GM18868 (cell line): Measurements from ENCODE around the gene TMIE.

ENCODE experiments used
- ATAC-seq: cut with Tn5 transposase; IDR thresholded peaks from one replicate; pipeline ENCODE4 v1.9.1; 2021; ENCODE audit warnings: mild to moderate bottlenecking, moderate library complexity; ENCODE audit not compliant: unreplicated experiment

The TMIE gene

DNA sequence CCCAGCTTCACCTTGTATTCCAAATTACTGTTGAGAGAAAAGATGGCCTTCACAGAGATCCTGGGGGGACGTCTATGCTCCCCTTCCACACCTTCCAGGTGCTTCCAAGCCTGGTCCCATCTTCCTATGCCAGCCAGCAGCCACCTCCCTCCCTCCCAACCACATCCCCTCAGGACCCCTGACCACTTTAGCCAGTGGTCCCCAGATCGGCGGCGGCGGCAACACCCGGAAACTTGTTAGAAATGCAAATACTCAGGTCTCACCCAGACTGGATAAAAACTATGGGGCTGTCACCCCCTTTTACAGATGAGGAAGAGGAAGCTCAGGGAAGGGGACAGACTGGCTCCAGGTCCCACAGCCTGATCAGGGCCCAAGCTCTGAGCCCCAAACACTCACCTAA is 54.5 kb downstream of the TMIE start:
- ATAC-seq, result no peak

DNA sequence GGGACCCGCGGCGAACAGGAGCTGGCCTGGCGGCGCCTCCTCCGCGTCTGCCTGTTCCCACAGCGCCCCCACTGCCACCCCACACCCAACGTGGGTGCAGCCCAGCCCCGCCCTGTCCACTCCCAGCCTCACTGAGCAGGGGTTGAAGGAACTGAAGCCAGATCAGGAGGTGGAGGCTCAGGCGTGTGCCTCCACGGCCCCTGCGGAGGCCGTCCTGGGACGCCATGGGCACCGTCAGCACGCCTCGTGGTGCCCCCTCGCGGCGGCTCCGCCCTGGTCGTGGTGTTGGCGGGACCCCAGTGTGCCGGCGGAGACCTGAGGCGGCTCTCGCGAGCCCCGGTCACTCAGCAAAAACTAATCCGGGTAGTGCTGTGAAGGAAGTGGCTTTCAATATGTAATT is 55.5 kb downstream of the TMIE start:
- no peak for ATAC-seq

DNA sequence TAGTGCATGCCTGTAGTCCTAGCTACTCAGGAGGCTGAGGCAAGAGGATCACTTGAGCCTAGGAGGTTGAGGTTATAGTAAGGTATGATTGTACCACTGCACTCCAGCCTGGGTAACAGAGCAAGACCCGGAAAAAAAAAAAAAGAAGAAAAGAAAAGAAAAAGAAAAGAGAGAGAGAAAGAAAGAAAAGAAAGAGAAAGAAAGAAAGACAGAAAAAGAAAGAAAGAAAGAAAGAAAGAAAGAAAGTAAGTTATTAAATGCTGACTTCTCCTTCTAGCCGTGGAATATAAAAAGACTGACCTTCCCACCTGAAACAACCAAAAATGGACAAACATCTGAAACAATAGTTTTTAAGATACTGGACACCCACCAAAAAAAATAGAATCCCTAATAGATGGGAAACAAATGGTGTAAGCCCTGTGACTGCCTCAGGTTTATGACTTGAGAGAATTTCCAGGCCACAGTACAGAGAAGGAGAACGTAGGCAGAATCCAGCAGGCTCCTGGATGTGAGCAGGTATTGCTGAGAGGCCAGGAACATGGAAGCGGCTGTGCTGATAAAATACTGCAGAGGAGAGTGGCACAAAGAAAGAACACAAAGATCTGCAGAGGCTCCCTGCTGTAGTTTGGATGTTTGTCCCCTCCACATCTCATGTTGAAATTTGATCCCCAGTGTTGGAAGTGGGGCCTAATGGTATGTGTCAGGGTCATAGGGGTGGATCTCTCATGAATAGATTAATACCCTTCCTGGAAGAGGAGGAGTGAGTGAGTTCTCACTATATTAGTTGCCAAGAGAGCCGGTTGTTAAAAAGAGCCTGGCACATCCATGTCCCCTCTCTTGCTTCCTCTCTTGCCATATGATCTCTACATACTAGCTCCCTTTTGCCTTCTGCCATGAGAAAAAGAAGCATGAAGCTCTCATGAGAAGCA is 58.3 kb downstream of the TMIE start:
- ATAC-seq, result no peak
